Measurements from ENCODE around the gene CSNK1A1.
"Not testable (repeated sequence)": the region's sequence is repeated elsewhere in the genome, so short reads cannot be mapped to it uniquely, and the experiment has no call there.

DNA sequence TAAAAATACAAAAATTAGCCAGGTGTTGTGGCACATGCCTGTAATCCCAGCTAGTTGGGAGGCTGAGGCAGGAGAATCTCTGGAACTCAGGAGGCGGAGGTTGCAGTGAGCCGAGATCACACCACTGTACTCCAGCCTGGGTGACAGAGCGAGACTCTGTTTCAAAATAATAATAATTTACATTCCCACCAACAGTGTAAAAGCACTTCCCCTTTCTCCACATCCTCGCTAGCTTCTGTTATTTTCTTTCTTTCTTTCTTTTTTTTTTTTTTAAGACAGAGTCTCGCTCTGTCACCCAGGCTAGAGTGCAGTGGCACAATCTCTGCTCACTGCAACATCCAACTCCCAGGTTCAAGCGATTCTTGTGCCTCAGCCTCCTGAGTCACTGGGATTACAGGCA is 89.3 kb downstream of the CSNK1A1 start:
- TF ChIP-seq, protein P1, sequence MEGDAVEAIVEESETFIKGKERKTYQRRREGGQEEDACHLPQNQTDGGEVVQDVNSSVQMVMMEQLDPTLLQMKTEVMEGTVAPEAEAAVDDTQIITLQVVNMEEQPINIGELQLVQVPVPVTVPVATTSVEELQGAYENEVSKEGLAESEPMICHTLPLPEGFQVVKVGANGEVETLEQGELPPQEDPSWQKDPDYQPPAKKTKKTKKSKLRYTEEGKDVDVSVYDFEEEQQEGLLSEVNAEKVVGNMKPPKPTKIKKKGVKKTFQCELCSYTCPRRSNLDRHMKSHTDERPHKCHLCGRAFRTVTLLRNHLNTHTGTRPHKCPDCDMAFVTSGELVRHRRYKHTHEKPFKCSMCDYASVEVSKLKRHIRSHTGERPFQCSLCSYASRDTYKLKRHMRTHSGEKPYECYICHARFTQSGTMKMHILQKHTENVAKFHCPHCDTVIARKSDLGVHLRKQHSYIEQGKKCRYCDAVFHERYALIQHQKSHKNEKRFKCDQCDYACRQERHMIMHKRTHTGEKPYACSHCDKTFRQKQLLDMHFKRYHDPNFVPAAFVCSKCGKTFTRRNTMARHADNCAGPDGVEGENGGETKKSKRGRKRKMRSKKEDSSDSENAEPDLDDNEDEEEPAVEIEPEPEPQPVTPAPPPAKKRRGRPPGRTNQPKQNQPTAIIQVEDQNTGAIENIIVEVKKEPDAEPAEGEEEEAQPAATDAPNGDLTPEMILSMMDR (IDR thresholded peaks at IDR 0.05): not testable (repeated sequence)
- TF ChIP-seq POLR2AphosphoS5 (IDR thresholded peaks at IDR 0.05; ENCODE audit: low read depth, low read length); TCF7L2 (IDR thresholded peaks at IDR 0.05; ENCODE audit: low read depth, low read length); SIN3A (IDR thresholded peaks at IDR 0.05; ENCODE audit: borderline replicate concordance, insufficient read depth, low read depth, low read length): not testable (repeated sequence)
- TF ChIP-seq, protein P2, sequence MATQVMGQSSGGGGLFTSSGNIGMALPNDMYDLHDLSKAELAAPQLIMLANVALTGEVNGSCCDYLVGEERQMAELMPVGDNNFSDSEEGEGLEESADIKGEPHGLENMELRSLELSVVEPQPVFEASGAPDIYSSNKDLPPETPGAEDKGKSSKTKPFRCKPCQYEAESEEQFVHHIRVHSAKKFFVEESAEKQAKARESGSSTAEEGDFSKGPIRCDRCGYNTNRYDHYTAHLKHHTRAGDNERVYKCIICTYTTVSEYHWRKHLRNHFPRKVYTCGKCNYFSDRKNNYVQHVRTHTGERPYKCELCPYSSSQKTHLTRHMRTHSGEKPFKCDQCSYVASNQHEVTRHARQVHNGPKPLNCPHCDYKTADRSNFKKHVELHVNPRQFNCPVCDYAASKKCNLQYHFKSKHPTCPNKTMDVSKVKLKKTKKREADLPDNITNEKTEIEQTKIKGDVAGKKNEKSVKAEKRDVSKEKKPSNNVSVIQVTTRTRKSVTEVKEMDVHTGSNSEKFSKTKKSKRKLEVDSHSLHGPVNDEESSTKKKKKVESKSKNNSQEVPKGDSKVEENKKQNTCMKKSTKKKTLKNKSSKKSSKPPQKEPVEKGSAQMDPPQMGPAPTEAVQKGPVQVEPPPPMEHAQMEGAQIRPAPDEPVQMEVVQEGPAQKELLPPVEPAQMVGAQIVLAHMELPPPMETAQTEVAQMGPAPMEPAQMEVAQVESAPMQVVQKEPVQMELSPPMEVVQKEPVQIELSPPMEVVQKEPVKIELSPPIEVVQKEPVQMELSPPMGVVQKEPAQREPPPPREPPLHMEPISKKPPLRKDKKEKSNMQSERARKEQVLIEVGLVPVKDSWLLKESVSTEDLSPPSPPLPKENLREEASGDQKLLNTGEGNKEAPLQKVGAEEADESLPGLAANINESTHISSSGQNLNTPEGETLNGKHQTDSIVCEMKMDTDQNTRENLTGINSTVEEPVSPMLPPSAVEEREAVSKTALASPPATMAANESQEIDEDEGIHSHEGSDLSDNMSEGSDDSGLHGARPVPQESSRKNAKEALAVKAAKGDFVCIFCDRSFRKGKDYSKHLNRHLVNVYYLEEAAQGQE (IDR thresholded peaks at IDR 0.05; ENCODE audit: insufficient read depth in 1 of 2, low read depth in 2 of 2, low read length in 1 of 2): not testable (repeated sequence)

Measured in Panc1 (cell line).